Esophagus squamous epithelium (tissue), 4 donors: ENCODE measurements around the gene NMRAL1.

Experiments used
- POLR2A ChIP-seq, 4 donors: fragments of 450-650 bp; IDR thresholded peaks; one replicate each; pipeline ENCODE4 v1.6.1; 2017; ENCODE audit warnings: antibody characterized with exemption in 4 of 4, mild to moderate bottlenecking in 4 of 4, moderate library complexity in 3 of 4
- TF ChIP-seq, protein P1 (sequence below), 6 experiments: fragments of 450-650 bp in 4 of 6; fragments of 200-600 bp in 2 of 6; sonication (generic) in 2 of 6; IDR thresholded peaks; one replicate each; pipeline ENCODE4 v1.5.1; 2016 to 2019; ENCODE audit warnings: antibody characterized with exemption in 6 of 6, mild to moderate bottlenecking in 4 of 6, moderate library complexity in 4 of 6

DNA sequence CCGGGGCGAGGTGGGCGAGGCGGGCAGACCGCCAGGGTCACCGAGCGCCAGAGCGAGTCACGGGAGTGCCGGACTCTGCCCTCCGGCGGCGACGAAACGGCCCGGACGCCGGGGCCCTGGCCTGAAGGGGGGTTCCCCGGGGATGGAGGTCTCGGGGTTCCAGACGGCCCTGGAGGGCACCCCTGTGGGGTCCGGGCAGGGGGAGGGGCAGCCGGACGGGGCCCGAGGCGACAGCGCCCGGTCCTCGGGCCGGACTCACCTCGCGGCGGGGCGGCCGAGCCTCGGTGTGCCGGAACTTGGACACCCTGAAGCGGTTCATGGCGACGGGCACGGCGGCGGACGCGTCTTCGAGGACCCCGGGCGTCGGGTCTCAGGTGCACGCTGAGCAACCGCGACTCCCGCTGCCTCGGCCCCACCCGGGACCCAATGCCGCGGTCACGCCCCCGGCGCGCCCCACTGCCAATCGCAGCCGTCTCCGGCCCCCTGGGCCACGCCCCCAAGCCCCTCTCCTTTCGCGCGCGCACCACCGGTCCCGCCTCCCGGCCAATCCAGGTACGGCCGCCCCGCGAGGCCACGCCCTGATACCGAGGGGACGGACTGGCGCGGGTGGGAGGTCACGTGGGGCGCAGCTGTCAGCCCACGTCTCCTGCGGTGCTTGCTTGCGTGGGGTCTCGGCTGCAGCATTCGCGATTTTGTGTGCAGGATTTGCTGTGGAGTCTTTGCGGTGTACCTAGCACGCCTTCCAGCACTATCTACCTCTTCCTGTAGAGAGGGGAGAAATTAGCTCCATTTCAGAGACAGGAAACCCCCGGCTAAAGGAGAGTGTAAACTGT is 58.0 kb downstream of the NMRAL1 start, which contains the start of gene CORO7:
- TF ChIP-seq, protein P1, sequence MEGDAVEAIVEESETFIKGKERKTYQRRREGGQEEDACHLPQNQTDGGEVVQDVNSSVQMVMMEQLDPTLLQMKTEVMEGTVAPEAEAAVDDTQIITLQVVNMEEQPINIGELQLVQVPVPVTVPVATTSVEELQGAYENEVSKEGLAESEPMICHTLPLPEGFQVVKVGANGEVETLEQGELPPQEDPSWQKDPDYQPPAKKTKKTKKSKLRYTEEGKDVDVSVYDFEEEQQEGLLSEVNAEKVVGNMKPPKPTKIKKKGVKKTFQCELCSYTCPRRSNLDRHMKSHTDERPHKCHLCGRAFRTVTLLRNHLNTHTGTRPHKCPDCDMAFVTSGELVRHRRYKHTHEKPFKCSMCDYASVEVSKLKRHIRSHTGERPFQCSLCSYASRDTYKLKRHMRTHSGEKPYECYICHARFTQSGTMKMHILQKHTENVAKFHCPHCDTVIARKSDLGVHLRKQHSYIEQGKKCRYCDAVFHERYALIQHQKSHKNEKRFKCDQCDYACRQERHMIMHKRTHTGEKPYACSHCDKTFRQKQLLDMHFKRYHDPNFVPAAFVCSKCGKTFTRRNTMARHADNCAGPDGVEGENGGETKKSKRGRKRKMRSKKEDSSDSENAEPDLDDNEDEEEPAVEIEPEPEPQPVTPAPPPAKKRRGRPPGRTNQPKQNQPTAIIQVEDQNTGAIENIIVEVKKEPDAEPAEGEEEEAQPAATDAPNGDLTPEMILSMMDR (IDR thresholded peaks at IDR 0.05) = peak in 5 of 6 experiments; percentile 3 to 32 (median 29)
- TF ChIP-seq POLR2A (IDR thresholded peaks at IDR 0.05) = peak in 3 of 4 donors; percentile 27 to 87 (median 78)
